Placental epithelial cell (primary cell): ENCODE results near the gene TTC36. TPM values are rescaled to one million over a fixed set of nuclear protein-coding genes. Genes with fewer than 3 reads are reported as not detected.

Source experiments
- total RNA-seq: library from RNA; depleted of rRNA; stranded (reverse); fragments of >200 nt; gene quantifications from 2 replicates; pipeline ENCODE4 v1.2.3, GENCODE V29; 2012

TTC36 gene
- 1.2 and 2.7 TPM in 2 replicates for total RNA-seq

DNA sequence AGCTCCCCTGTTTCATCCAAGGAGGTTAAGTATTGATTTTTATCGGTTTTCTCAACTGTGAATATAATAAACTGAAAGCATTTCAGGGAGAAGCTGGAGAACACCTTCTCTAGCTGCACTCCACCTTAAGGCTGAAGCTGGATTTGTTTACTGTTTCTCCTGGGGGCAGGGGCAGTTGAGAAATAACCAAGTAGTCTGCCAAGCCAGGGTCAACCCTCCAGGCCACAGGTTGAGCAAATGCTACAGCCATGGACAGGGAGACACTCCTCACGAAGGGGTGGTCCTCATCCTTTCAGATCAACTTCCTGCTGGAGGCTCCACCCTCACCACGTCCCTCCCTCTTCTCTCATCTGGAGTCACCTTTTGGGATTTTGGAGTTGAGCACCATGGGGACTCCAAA is at the start of gene TTC36:
Gene TTC36 (plus strand): TSS at position 366 of the 400 bp plus-strand sequence. CDS start 21 bp downstream, at position 387.

GRCh38 chr11:118530683-118531596 is 3.7 kb downstream of the TTC36 start, which contains the start of gene TMEM25:
Gene TMEM25, plus strand, starts transcription at chr11:118531192. Its CDS starts 610 bp downstream, at chr11:118531802.

DNA sequence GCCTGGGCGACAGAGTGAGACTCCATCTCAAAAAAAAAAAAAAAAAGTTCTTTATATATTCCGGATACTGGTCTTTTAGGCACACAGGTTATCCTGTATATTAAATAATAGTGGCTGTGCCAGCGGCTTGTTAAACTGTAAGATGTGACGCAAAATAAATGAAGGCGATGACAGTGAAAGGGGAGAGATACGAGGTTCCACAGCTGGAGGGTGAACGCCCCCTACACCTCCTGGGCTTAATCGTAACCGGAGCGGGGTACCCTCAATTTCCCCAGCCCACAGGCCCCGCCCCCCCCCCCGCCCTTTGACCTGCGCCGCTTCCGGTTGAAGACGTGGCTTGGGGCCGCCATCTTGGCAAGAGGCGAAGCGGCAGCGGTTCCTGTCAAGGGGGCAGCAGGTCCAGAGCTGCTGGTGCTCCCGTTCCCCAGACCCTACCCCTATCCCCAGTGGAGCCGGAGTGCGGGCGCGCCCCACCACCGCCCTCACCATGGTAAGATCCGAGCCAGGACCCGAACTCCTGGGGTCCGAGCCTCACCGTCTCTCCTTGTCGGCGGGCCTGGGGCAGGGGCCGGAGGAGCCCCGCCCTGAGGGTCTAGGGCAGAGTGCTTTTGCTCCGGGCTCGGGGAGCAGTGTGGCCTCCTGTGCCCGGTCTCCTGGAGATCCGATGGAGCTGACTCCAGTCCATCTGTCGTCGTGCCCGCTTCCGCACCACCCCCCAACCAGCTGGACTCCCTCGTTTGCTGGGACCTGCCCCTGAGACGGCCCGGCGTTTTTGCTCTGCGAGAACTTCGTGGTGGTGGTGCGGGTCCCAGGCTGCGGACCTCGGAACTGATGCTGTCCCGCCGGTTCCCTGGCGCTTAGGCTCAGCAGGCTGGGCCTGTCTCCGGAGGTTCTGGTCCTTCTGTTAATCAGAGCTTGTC is 45.0 kb downstream of the TTC36 start, which contains the start of gene ARCN1:
Gene ARCN1 (plus strand): TSS at position 349 of the 920 bp plus-strand sequence. CDS start 139 bp downstream, at position 488.

Other genes starting within 250 kb of the TTC36 start
- not detected in 2 replicates for gene CD3E, start 222.7 kb upstream of the TTC36 start, total RNA-seq
- not detected in 2 replicates for gene CD3D, start 184.8 kb upstream of the TTC36 start, total RNA-seq
- not detected in 2 replicates for gene CD3G, start 183.1 kb upstream of the TTC36 start, total RNA-seq
- gene UBE4A, start 167.9 kb upstream of the TTC36 start, total RNA-seq = 39.7 and 67.5 TPM in 2 replicates
- 34.5 and 41.3 TPM in 2 replicates for gene ATP5MG, start 125.9 kb upstream of the TTC36 start, total RNA-seq
- gene KMT2A, start 91.0 kb upstream of the TTC36 start, total RNA-seq = 50.6 and 58.0 TPM in 2 replicates
- gene TMEM25, start 3.7 kb downstream of the TTC36 start, total RNA-seq = 42.0 and 60.8 TPM in 2 replicates
- 40.4 and 43.8 TPM in 2 replicates for gene IFT46, start 38.5 kb downstream of the TTC36 start, total RNA-seq
- gene ARCN1, start 44.9 kb downstream of the TTC36 start, total RNA-seq = 148 and 247 TPM in 2 replicates
- 29.4 and 37.4 TPM in 2 replicates for gene PHLDB1, start 80.1 kb downstream of the TTC36 start, total RNA-seq
- not detected in 2 replicates for gene TREH, start 152.2 kb downstream of the TTC36 start, total RNA-seq